ENCODE data around the gene BMF. TPM values are rescaled to one million over a fixed set of nuclear protein-coding genes. Genes with fewer than 3 reads are reported as not detected.

The BMF gene
- total and polyA plus RNA-seq, 8 donors: 2.2 to 11.7 (median 5.8) TPM

GRCh38 chr15:40058476-40059140 is 50.1 kb downstream of the BMF start:
- Histone ChIP-seq H3K27me3 (no peaks in the 10 kb centered on the region), H3K27ac (no peak overlapping the region), H3K36me3 (no peaks in the 10 kb centered on the region), H3K9me3 (no peaks in the 10 kb centered on the region), H3K4me1 (peaks cover 19 to 30% (median 24%) of the 10 kb centered on the region in 4 donors), H3K4me3 (no peak overlapping the region)
- TF ChIP-seq EP300 (IDR thresholded peaks at IDR 0.05) (no peak), POLR2A (IDR thresholded peaks at IDR 0.05) (no peak), POLR2AphosphoS5 (IDR thresholded peaks at IDR 0.05) (no peak), CTCF (IDR thresholded peaks at IDR 0.05) (no peak)
- WGBS, 5 donors: 81 to 84% (median 83%) methylated on average over 3 of the region's 3 CpGs
- no peak for DNase-seq
- intact Hi-C loops (cut with DNase I; ENCODE audit: low total_unique reads): no loop called here

- intact Hi-C loops (cut with DNase I; ENCODE audit: low total_unique reads): no loop called here
- Histone ChIP-seq H3K4me3 (no peak overlapping the region), H3K36me3 (no peaks in the 10 kb centered on the region), H3K4me1 (peaks cover 21 to 39% (median 31%) of the 10 kb centered on the region in 4 donors), H3K27me3 (no peaks in the 10 kb centered on the region), H3K9me3 (no peaks in the 10 kb centered on the region), H3K27ac (peak overlapping the region; percentile 43 to 76 (median 72))
- peak in 1 of 2 donors; percentile 93 for DNase-seq
- 42 to 64% (median 53%) methylated on average over 14 of the region's 14 CpGs for WGBS, 5 donors
- TF ChIP-seq EP300 (IDR thresholded peaks at IDR 0.05) (no peak), POLR2AphosphoS5 (IDR thresholded peaks at IDR 0.05) (peak in 2 of 3 donors; percentile 18)
These were observed 52.9 kb downstream of the BMF start for GRCh38 chr15:40055576-40056293.

DNA sequence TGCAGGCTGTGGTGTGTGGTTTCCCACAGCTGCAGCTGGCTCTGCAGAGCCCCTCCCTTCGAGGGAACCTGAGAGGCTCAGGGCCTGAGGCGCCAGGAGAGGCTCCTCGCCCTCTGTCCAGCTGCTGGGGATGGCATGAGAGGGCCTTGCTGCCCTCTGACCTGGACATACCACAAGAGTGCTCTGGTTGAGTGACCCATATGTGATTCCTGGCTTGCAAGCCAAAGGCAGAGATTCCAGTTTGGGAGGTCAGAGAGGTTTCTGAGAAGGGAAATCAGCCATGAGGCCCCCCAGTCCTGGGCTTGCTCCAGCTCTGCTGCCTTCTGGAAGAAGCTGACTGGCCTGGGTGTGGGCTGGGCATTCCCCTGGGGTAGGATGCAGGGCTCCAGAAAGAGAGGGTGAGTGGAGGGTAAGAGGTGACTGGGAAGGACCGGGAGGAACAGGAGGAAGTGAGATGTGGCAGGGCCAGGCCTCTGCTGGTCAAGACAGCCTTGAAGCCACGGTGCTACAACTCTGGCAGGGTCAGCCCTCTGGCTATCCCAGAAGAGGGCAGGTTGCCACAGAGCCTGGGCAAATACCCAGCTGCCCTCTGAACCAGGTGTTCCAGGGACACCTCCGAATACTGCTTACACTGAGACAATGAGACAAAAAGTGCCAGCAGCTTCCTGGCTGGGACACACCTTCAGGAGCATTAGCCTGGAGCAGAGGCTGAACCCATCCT is 53.7 kb downstream of the BMF start:
- 30 to 44% (median 35%) methylated on average over 5 to 6 of the region's 6 CpGs for WGBS, 5 donors
- peak; percentile 60 to 84 for DNase-seq
- H3K27ac ChIP-seq: peak overlapping the region; percentile 43 to 76 (median 72)
- no peaks in the 10 kb centered on the region for H3K27me3 ChIP-seq
- H3K4me1 ChIP-seq: peaks cover 21 to 39% (median 33%) of the 10 kb centered on the region in 4 donors
- TF ChIP-seq POLR2AphosphoS5 (IDR thresholded peaks at IDR 0.05) (no peak), EP300 (IDR thresholded peaks at IDR 0.05) (no peak), CTCF (IDR thresholded peaks at IDR 0.05) (no peak), POLR2A (IDR thresholded peaks at IDR 0.05) (no peak)
- H3K4me3 ChIP-seq: no peak overlapping the region
- no peaks in the 10 kb centered on the region for H3K9me3 ChIP-seq
- intact Hi-C loops (cut with DNase I; ENCODE audit: low total_unique reads): no loop called here
- no peaks in the 10 kb centered on the region for H3K36me3 ChIP-seq

DNA sequence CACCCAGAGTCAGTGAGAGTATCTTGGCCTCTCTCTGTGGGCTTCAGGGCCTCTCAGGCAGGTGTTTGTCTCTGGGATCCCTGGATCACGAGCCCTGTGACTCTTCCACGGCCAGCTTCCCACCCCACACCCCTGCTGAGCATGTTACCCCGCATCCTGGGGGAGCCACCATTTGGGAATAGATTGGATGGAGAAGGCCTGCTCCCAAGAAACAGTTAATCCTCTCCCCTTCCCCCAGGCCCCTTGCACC is 54.1 kb downstream of the BMF start:
- H3K4me3 ChIP-seq: no peak overlapping the region
- TF ChIP-seq EP300 (IDR thresholded peaks at IDR 0.05) (no peak), POLR2AphosphoS5 (IDR thresholded peaks at IDR 0.05) (no peak), POLR2A (IDR thresholded peaks at IDR 0.05) (no peak), CTCF (IDR thresholded peaks at IDR 0.05) (no peak)
- no peaks in the 10 kb centered on the region for H3K9me3 ChIP-seq
- H3K36me3 ChIP-seq: no peaks in the 10 kb centered on the region
- 82 to 96% (median 87%) methylated on average over 3 of the region's 3 CpGs for WGBS, 5 donors
- intact Hi-C loops (cut with DNase I; ENCODE audit: low total_unique reads): no loop called here
- H3K27ac ChIP-seq: peak overlapping the region in 3 of 5 donors; percentile 72 to 76 (median 73)
- peaks cover 21 to 39% (median 33%) of the 10 kb centered on the region in 4 donors for H3K4me1 ChIP-seq
- no peak for DNase-seq
- H3K27me3 ChIP-seq: no peaks in the 10 kb centered on the region
